IPS DF 6.9 (cell line): ENCODE results near the gene ANKRD13D.
"Not testable (repeated sequence)": the region's sequence is repeated elsewhere in the genome, so short reads cannot be mapped to it uniquely, and the experiment has no call there.

ENCODE experiments used
- DNase-seq: peaks from one replicate; pipeline ENCODE4 v3.0.0-alpha.2; 2013; ENCODE audit warnings: low read depth, low spot score
- H3K27ac ChIP-seq: one replicate; pipeline ENCODE4 v1.5.1; 2013; ENCODE audit warnings: low read length, control low read depth
- H3K27me3 ChIP-seq: 2 replicates; pipeline ENCODE4 v1.6.1; 2013; ENCODE audit warnings: mild to moderate bottlenecking, low read length; ENCODE audit not compliant: control insufficient read depth, insufficient read depth
- H3K36me3 ChIP-seq: 2 replicates; pipeline ENCODE4 v1.6.1; 2013; ENCODE audit warnings: low read length; ENCODE audit not compliant: control insufficient read depth, insufficient read depth
- H3K4me1 ChIP-seq: 2 replicates; pipeline ENCODE4 v1.6.1; 2013; ENCODE audit warnings: low read length; ENCODE audit not compliant: control insufficient read depth, insufficient read depth
- H3K4me3 ChIP-seq: 2 replicates; pipeline ENCODE4 v1.5.1; 2013; ENCODE audit warnings: mild to moderate bottlenecking, low read length
- H3K9me3 ChIP-seq: 2 replicates; pipeline ENCODE4 v1.6.1; 2013; ENCODE audit warnings: low read length, inconsistent platforms; ENCODE audit not compliant: control insufficient read depth, insufficient read depth
- WGBS: extraction: QIAGEN DNeasy Blood & Tissue Kit; methylation state at CpG from one replicate; pipeline ENCODE4 v1.1.7; 2013; ENCODE audit warnings: mixed read lengths, missing lambda C conversion rate; ENCODE audit not compliant: insufficient read length, insufficient coverage; 5-methylcytosine and 5-hydroxymethylcytosine counted together

Gene ANKRD13D

DNA sequence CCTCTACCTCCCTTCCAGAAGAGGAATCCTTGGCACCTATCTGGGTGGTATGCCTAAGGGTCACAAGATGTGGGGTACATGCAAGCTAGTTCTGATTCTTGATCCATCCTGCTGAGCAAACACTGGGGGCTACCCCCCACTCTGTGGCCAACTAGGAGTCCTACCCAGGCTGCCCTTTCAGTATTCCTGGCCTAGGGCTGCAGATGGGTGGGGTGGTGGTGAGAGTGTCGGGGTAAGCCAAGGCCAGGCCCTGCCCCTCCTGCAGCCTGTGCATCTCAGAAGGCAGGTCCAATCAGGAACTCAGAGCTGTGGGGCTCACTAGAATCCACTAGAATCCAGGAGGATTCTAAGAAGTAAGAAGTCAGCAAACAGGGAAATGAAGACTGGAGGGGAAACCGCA, 25.1 kb downstream of the ANKRD13D start:
- DNase-seq, result no peak
- Histone ChIP-seq H3K27ac (no peak overlapping the region), H3K36me3 (peaks cover 2% of the 10 kb centered on the region; the same call in 1 of the 2 replicates), H3K9me3 (no peaks in the 10 kb centered on the region), H3K4me1 (no peaks in the 10 kb centered on the region), H3K27me3 (peaks cover 10% of the 10 kb centered on the region; the same call in 1 of the 2 replicates), H3K4me3 (no peak overlapping the region)
- WGBS, result no CpG with 5 or more reads among the region's 2 CpGs

DNA sequence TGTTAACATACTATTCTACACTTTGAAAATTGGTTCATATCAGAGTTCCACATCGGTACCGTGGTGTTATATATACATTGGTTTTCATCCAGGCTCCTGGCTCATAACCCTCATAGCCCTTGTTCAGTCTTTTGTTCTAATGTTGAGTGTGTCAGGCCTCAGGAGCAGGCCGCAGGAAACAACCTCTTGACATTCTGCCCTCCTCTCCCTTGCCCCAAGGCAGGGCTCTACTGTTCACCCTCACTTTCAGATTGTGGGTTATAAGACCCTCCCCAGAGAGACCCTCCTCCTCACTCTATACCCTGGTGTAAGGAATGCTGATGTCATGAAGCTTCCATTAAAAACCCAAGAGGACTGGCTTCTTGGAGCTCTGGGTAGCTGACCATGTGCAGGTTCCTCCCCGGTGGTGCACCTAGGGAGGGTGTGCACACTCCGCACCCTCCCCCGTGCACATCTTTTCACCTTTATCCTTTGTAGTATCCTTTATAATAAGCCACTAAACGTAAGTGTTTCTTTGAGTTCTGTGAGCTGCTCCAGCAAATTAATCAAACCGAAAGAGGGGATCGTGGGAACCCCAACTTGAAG, 26.3 kb downstream of the ANKRD13D start:
- H3K9me3 ChIP-seq, result no peaks in the 10 kb centered on the region
- no peak overlapping the region for H3K4me3 ChIP-seq
- H3K27ac ChIP-seq, result no peak overlapping the region
- H3K4me1 ChIP-seq, result no peaks in the 10 kb centered on the region
- no CpG with 5 or more reads among the region's 9 CpGs for WGBS
- peaks cover 10% of the 10 kb centered on the region; the same call in 1 of the 2 replicates for H3K27me3 ChIP-seq
- H3K36me3 ChIP-seq, result no peaks in the 10 kb centered on the region; the same call in 1 of the 2 replicates
- no peak for DNase-seq

DNA sequence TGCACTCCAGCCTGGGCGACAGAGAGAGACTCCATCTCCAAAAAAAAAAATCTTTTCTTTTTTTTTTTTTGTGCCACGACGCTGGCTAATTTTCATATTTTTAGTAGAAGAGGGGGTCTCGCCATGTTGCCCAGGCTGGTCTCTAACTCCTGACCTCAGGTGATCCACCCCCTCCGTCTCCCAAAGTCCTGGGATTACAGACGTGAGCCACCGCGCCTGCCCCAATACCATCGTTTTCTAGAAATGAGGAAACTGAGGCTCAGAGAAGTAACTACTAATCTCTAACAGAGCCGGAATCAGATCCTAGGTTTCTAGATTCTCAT, 27.7 kb downstream of the ANKRD13D start:
- WGBS, result no CpG with 5 or more reads among the region's 10 CpGs
- DNase-seq, result no peak
- H3K27me3 ChIP-seq, result peaks cover 10% of the 10 kb centered on the region; the same call in 1 of the 2 replicates
- no peak overlapping the region for H3K27ac ChIP-seq
- peak overlapping the region; percentile 62; the same call in 1 of the 2 replicates for H3K4me3 ChIP-seq
- no peaks in the 10 kb centered on the region for H3K4me1 ChIP-seq
- H3K36me3 ChIP-seq, result no peaks in the 10 kb centered on the region
- no peaks in the 10 kb centered on the region for H3K9me3 ChIP-seq

DNA sequence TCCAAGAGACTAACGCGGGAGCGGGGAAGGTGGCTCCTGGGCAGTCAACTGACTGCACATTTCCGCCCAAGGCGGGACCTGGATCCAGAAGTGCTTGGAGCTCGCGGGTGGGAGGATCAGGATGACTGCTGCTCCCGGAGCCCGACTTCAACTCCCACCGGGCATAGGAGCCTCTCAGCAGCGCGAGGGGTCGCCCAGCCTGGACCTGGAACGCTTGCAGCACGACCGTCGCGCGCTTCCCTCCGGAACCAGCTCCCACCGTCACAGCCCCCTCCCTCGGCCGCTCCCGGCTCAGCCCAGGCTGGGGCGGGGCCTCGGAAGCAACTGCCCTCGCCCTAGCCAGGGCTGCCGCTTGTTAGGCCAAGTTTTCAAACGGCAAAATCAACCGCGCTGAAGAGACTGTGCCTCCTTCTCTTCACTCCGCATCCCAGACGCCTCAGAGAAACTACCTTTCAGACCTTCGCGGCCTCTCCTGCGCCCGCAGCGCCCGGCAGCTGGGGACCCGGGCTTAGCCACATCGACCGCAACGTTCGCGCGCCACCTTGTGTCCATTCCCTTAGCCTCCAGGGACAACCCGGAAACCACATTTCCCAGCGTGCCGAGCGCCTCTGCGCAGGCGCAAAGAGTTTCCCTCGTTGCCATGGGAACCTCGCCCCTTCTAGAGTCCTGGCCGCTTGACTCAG, 28.2 kb downstream of the ANKRD13D start:
- no CpG with 5 or more reads among the region's 55 CpGs for WGBS
- Histone ChIP-seq H3K27ac (no peak overlapping the region), H3K4me3 (peak overlapping the region; percentile 62; the same call in 1 of the 2 replicates), H3K27me3 (peaks cover 10% of the 10 kb centered on the region; the same call in 1 of the 2 replicates), H3K4me1 (no peaks in the 10 kb centered on the region), H3K9me3 (no peaks in the 10 kb centered on the region), H3K36me3 (no peaks in the 10 kb centered on the region)
- peak; percentile 97 for DNase-seq

DNA sequence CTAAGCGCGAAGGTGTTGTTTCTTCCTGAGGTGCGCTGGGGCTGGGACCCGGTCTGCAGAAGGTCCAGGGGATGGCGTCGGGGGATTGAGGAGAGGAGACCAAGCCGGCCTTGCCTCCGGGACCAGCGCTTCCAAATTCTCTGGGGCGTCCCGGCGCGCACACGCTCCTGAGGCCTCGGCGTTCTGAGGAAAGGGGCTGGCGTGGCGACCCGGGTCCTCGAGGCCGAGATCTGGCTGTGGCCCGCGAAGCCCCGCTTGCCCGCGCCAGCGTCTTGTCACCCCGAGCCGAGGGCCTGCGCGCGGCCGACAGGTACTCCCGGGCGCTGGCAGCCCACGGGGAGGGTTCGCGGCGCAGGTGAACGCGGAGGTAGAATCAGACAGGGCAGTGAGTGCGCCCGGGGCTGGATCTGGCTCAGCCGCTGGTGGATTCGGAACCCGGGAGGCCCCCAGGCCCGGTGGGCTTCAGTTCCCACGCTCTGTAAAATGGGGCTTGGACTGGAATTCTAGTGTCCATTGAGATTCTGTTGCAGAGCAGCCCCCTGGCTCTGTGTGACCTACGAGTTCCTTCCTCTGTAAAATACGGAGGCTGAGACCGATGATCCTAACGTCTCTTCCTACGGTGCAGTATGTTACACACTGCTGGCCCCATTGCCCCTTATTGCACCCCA, 28.9 kb downstream of the ANKRD13D start:
- Histone ChIP-seq H3K27ac (no peak overlapping the region), H3K4me3 (peak overlapping the region; percentile 62), H3K9me3 (no peaks in the 10 kb centered on the region), H3K4me1 (no peaks in the 10 kb centered on the region), H3K36me3 (no peaks in the 10 kb centered on the region), H3K27me3 (peaks cover 10% of the 10 kb centered on the region; the same call in 1 of the 2 replicates)
- no peak for DNase-seq
- no CpG with 5 or more reads among the region's 53 CpGs for WGBS

DNA sequence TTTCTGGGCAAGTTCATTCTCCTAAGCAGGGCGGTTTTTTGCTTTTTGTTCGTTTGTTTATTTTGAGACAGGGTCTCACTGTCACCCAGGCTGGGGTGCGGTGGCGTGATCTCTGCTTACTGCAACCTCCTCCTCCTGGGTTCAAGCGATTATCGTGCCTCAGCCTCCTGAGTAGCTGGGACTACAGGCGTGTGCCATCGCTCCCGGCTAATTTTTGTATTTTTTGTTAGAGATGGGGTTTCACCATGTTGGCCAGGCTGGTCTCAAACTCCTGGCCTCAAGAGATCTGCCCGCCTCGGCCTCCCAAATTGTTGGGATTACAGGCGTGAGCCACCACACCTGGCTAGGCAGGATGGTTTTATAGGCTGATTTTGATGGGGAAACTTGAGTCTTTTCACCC, 29.8 kb downstream of the ANKRD13D start:
- not testable (repeated sequence) for DNase-seq, H3K9me3 ChIP-seq, H3K4me3 ChIP-seq, H3K27ac ChIP-seq, H3K27me3 ChIP-seq, H3K36me3 ChIP-seq, H3K4me1 ChIP-seq
- no CpG with 5 or more reads among the region's 12 CpGs for WGBS

DNA sequence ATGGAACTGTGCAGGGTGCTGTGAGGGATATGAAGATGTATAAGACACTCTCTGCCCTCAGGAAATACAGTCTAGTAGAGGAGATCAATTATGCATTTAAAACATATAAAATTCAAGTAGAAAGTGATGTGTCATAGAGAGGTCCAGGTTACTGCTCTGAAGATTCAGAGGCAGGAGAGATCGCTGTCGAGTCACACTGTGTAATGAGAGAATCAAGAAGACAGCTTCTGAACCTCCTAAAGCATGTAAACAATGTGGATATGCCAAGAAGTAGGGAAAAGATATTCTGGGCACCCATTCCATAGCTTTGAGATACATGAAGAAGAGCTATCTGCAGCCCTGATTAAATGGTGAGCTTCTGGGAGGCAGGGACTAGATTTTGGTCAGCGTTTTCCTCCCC, 30.9 kb downstream of the ANKRD13D start:
- Histone ChIP-seq H3K27ac (no peak overlapping the region), H3K4me3 (no peak overlapping the region), H3K4me1 (no peaks in the 10 kb centered on the region), H3K36me3 (no peaks in the 10 kb centered on the region), H3K27me3 (peaks cover 10% of the 10 kb centered on the region; the same call in 1 of the 2 replicates), H3K9me3 (no peaks in the 10 kb centered on the region)
- no CpG with 5 or more reads among the region's 3 CpGs for WGBS
- DNase-seq, result no peak

DNA sequence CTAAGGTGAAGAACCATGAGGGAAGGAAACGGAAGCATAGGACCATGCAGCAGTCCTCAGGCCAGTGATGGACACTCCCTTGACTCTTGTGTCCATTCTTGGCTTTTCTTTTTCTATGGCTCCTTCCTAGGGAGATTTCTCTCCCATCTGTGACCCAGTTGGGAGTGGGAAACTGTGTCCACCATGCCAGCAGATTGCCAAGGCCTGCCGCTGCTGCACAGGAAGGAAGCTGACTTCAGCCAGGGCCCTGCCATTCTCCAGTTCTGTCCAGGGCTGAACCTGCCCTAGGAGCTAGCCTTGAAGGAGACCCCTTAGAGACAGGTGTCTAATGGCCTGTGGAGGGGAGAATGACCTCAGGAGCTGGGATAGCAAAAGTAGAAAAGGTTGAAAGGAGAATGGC, 31.6 kb downstream of the ANKRD13D start:
- Histone ChIP-seq H3K27ac (no peak overlapping the region), H3K9me3 (no peaks in the 10 kb centered on the region), H3K36me3 (no peaks in the 10 kb centered on the region), H3K27me3 (peaks cover 10% of the 10 kb centered on the region; the same call in 1 of the 2 replicates), H3K4me1 (no peaks in the 10 kb centered on the region), H3K4me3 (no peak overlapping the region)
- no peak for DNase-seq
- WGBS, result no CpG with 5 or more reads among the region's 2 CpGs

DNA sequence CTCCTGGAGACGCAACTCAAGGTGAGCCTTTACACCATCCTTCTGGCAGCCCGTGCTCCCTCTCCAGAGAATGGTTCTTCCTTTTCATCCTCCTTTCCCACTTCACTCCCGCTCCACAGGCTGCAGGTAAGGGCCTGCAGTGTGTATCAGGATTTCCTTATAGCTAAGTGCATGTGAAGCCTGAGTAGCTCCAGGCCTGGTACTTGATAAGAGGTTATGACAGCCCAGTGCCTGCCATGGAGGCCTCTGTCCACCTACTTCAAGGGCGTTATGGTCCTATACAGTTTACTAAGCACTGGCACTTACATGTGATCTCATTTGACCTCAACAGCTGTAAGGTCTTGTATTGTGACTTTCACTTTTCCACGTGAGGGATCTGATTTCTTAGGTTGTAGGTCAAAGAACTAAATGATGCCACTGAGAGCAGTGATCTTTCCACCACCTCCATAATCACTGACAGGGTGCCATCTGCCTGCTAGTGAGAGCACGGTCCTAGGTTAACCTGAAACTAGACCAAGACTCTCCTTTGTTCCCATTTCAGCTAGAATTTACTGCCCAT, 32.3 kb downstream of the ANKRD13D start:
- Histone ChIP-seq H3K4me3 (no peak overlapping the region), H3K27me3 (peaks cover 10% of the 10 kb centered on the region; the same call in 1 of the 2 replicates), H3K4me1 (no peaks in the 10 kb centered on the region), H3K36me3 (no peaks in the 10 kb centered on the region), H3K9me3 (no peaks in the 10 kb centered on the region), H3K27ac (no peak overlapping the region)
- no peak for DNase-seq
- no CpG with 5 or more reads among the region's 6 CpGs for WGBS

DNA sequence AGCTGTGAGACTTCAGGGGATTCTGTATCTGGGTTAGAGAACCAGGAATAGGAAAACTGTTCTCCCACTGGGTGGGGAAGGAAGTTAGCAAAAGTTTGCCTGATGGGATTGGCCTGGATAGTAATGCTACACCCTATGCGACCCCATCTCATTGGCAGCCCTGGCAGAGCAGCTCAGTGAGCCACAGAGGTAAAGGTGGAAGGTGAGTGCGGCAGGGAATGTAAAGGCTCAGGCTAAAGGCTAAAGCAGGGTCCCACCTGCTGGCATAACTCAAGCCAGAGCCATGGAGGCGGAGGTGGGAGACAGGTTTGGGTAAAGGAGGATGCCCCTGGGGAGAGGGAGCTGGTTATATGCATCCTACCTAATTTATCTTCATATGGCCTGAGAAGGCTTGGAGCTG, 32.9 kb downstream of the ANKRD13D start:
- H3K27me3 ChIP-seq, result peaks cover 10% of the 10 kb centered on the region; the same call in 1 of the 2 replicates
- no peaks in the 10 kb centered on the region for H3K36me3 ChIP-seq
- no peak for DNase-seq
- WGBS, result no CpG with 5 or more reads among the region's 3 CpGs
- H3K9me3 ChIP-seq, result no peaks in the 10 kb centered on the region
- no peaks in the 10 kb centered on the region for H3K4me1 ChIP-seq
- H3K4me3 ChIP-seq, result no peak overlapping the region
- no peak overlapping the region for H3K27ac ChIP-seq
